Uterus (tissue), 4 donors: ENCODE data around the gene SPAG17. TPM values are rescaled to one million over a fixed set of nuclear protein-coding genes. Genes with fewer than 3 reads are reported as not detected.

ENCODE experiments used
- DNase-seq, 2 donors: peaks; one replicate each; pipeline ENCODE4 v3.0.0-alpha.2; 2019 to 2020
- H3K27ac ChIP-seq, 2 donors: fragments of 200-600 bp; sonication (generic); 1 replicate in 1 of 2; 2 replicates in 1 of 2; pipeline ENCODE4 v1.5.1; 2016 to 2018
- H3K27me3 ChIP-seq, 2 donors: fragments of 200-600 bp; sonication (generic); one replicate each; pipeline ENCODE4 v1.5.1; 2018 to 2019; ENCODE audit warnings: control low read depth in 1 of 2
- H3K36me3 ChIP-seq, 2 donors: fragments of 200-600 bp; sonication (generic); one replicate each; pipeline ENCODE4 v1.5.1; 2019; ENCODE audit warnings: control low read depth in 1 of 2
- H3K4me1 ChIP-seq, 2 donors: fragments of 200-600 bp; sonication (generic); one replicate each; pipeline ENCODE4 v1.5.1; 2018 to 2019; ENCODE audit warnings: control low read depth in 1 of 2
- H3K4me3 ChIP-seq, 2 donors: fragments of 200-600 bp; sonication (generic); 1 replicate in 1 of 2; 2 replicates in 1 of 2; pipeline ENCODE4 v1.5.1; 2018 to 2019; ENCODE audit warnings: mild to moderate bottlenecking in 1 of 2
- H3K9me3 ChIP-seq, 2 donors: fragments of 200-600 bp; sonication (generic); one replicate each; pipeline ENCODE4 v1.5.1; 2019; ENCODE audit warnings: control low read depth in 1 of 2
- POLR2A ChIP-seq, 2 donors: fragments of 450-650 bp; IDR thresholded peaks; one replicate each; pipeline ENCODE4 v1.6.1; 2016; ENCODE audit warnings: antibody characterized with exemption in 2 of 2, mild to moderate bottlenecking in 1 of 2, moderate library complexity in 1 of 2
- intact Hi-C: fragments of 100-400 bp; cut with DNase I; formaldehyde crosslinking; loops from one replicate; pipeline ENCODE4 v1.15.1; 2023; ENCODE audit warnings: low total_unique reads
- total RNA-seq, 4 donors: library from RNA; depleted of rRNA in 3 of 4; stranded (reverse); fragments of >200 nt in 3 of 4; gene quantifications; one replicate each; pipeline versions ENCODE4 v1.1.0 to v1.2.4, GENCODE V29; 2014 to 2023
- TF ChIP-seq, protein P1 (sequence below), 4 experiments: fragments of 200-600 bp in 2 of 4; fragments of 450-650 bp in 2 of 4; sonication (generic) in 2 of 4; IDR thresholded peaks; one replicate each; pipeline ENCODE4 v1.5.1; 2016 to 2019; ENCODE audit warnings: antibody characterized with exemption in 4 of 4, mild to moderate bottlenecking in 2 of 4, moderate library complexity in 1 of 4
- donor health status: DM: yes; HTN: yes; CAD: no.

The SPAG17 gene
- total RNA-seq, 4 donors from 2014 or later = 1.1 to 7.7 TPM; not detected in 2

DNA sequence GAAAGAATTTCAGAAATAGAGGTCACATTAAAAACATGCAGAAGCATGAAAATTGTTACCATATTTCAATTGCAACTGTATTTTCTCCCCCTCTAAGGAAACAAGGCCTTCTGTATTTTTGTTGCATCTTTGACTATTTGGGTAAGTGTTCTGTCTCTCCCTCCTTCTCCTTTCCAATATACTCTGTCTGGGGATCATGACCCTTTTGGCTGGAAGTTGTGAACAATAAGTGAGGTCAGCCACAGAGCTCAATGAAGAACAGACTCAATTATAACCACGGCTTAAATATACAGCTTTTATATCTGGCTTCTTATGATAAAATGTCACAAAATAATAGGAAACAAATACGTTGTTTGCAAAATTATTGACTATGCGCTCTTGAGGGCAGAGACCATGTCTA lies 47.1 kb downstream of the SPAG17 start:
- TF ChIP-seq, protein P1, sequence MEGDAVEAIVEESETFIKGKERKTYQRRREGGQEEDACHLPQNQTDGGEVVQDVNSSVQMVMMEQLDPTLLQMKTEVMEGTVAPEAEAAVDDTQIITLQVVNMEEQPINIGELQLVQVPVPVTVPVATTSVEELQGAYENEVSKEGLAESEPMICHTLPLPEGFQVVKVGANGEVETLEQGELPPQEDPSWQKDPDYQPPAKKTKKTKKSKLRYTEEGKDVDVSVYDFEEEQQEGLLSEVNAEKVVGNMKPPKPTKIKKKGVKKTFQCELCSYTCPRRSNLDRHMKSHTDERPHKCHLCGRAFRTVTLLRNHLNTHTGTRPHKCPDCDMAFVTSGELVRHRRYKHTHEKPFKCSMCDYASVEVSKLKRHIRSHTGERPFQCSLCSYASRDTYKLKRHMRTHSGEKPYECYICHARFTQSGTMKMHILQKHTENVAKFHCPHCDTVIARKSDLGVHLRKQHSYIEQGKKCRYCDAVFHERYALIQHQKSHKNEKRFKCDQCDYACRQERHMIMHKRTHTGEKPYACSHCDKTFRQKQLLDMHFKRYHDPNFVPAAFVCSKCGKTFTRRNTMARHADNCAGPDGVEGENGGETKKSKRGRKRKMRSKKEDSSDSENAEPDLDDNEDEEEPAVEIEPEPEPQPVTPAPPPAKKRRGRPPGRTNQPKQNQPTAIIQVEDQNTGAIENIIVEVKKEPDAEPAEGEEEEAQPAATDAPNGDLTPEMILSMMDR (IDR thresholded peaks at IDR 0.05) = no peak
- no peak for TF ChIP-seq POLR2A (IDR thresholded peaks at IDR 0.05)
- Histone ChIP-seq H3K4me1 (peaks cover 0 to 6% of the 10 kb centered on the region in 2 donors), H3K27ac (no peak overlapping the region), H3K27me3 (no peaks in the 10 kb centered on the region), H3K4me3 (no peak overlapping the region), H3K9me3 (no peaks in the 10 kb centered on the region), H3K36me3 (no peaks in the 10 kb centered on the region)
- intact Hi-C loops = no loop called here
- DNase-seq = no peak

DNA sequence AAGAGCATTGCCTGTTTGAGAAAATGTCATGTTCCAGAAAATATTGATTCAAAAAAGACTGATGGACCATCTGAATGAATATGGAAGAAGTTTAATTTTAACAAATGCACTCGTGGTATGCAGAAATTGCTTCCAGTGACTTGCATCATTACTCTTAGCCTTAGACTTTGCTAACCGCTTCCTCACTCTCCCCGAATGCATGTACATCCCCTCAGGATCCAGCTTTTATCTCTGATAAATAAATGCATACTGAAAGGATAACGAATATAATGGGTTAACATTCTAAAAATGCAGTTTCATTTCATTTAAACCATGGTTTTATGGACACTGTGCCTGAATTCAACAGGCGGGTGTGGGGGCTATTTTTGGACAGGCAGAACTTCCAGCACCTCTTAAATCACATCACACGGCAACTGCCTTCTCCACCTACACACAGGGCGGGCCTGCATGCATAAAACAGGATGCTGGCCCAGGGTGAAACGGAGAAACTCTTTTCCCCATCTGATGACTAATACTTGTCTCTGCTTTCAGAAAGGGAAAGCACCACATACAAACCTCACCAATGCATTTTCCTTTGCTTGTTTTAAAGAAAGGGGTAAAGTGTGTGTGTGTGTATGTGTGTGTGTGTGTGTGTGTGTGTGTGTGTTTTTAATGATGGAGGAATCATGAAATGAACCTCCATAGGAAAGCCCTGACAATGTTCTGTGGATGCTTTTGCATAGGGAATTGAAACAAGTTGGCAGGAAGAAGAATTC lies 48.7 kb downstream of the SPAG17 start:
- peaks cover 0 to 6% of the 10 kb centered on the region in 2 donors for H3K4me1 ChIP-seq
- H3K36me3 ChIP-seq = no peaks in the 10 kb centered on the region
- TF ChIP-seq, protein P1 (IDR thresholded peaks at IDR 0.05) = no peak
- no peak for TF ChIP-seq POLR2A (IDR thresholded peaks at IDR 0.05)
- DNase-seq = peak in 1 of 2 donors; percentile 21
- no peaks in the 10 kb centered on the region for H3K9me3 ChIP-seq
- H3K4me3 ChIP-seq = no peak overlapping the region
- no peaks in the 10 kb centered on the region for H3K27me3 ChIP-seq
- H3K27ac ChIP-seq = no peak overlapping the region
- intact Hi-C loops = no loop called here

DNA sequence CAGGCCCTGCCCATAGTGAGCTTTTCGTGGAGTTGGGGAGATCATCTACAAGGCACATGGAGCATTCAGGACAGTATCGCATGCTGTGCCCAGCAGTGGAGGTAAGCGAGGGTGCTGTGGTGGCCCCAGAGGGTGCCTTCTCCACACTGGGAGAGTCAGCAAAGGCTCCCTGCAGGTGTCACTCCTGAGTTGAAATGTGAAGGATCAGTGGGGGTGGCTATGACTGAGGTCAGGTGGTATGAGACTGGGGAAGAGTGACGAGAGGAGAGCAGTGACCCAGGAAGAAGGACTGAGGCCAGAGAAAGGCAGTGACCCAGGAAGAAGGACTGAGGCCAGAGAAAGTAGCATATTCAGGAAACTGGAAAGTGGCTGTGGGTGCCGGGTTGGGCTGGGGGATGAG lies 53.0 kb downstream of the SPAG17 start:
- Histone ChIP-seq H3K9me3 (no peaks in the 10 kb centered on the region), H3K36me3 (no peaks in the 10 kb centered on the region), H3K4me1 (peaks cover 0 to 6% of the 10 kb centered on the region in 2 donors), H3K27me3 (no peaks in the 10 kb centered on the region), H3K4me3 (no peak overlapping the region), H3K27ac (no peak overlapping the region)
- DNase-seq = no peak
- intact Hi-C loops = no loop called here
- no peak for TF ChIP-seq POLR2A (IDR thresholded peaks at IDR 0.05)
- TF ChIP-seq, protein P1 (IDR thresholded peaks at IDR 0.05) = no peak

DNA sequence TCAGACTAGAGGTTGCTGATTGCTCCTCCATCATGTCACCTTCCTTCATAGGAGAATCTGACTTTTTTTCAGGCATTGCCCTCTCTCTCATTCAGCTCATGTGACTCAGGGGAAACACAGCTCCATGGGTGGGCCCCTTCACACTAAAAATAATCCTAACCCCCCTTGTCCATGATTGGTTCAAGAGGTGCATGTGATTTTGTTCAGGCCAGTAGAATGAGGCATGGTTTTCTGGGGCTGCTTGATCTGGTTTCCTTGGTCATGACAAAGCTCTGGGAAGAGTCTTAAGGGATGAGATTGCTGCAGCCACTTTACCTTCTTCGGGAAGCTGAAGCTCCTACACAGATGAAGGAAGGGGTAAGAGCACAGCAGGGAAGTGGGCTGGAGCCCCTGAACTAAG lies 56.3 kb downstream of the SPAG17 start:
- Histone ChIP-seq H3K4me1 (no peaks in the 10 kb centered on the region), H3K4me3 (no peak overlapping the region), H3K36me3 (no peaks in the 10 kb centered on the region), H3K9me3 (no peaks in the 10 kb centered on the region), H3K27me3 (no peaks in the 10 kb centered on the region), H3K27ac (no peak overlapping the region)
- TF ChIP-seq POLR2A (IDR thresholded peaks at IDR 0.05) = no peak
- TF ChIP-seq, protein P1 (IDR thresholded peaks at IDR 0.05) = no peak
- DNase-seq = no peak
- intact Hi-C loops = no loop called here

DNA sequence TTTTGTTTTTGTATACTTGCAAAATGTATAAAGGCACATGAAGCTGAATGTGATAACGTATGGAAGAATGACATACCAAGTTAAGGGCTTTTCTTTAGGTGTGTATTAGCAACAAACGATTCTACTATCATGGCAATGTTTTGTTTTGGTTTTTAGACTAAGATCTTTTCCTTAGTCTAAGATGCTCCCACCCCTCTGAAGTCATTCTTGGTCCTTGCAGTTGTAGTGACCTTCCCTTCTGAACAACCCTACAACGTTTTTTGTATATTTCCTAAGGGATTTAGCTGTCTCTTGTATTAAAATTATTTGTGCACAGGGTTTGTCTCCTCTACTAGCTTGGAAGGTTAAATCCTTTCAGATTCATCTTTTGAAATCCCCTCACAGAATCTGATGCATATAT lies 61.0 kb downstream of the SPAG17 start:
- Histone ChIP-seq H3K27ac (no peak overlapping the region), H3K4me3 (no peak overlapping the region), H3K27me3 (no peaks in the 10 kb centered on the region), H3K36me3 (no peaks in the 10 kb centered on the region), H3K4me1 (no peaks in the 10 kb centered on the region), H3K9me3 (no peaks in the 10 kb centered on the region)
- intact Hi-C loops = no loop called here
- no peak for DNase-seq
- TF ChIP-seq, protein P1 (IDR thresholded peaks at IDR 0.05) = no peak
- TF ChIP-seq POLR2A (IDR thresholded peaks at IDR 0.05) = no peak
